Stomach smooth muscle (tissue), 2 donors: ENCODE data around the gene POU3F2.

Experiments used
- H3K27ac ChIP-seq: one replicate; pipeline ENCODE4 v1.7.0; 2013; ENCODE audit warnings: mild to moderate bottlenecking, low read length, inconsistent platforms
- H3K27me3 ChIP-seq, 2 donors: one replicate each; pipeline ENCODE4 v1.7.0; 2013; ENCODE audit warnings: low read length in 2 of 2; ENCODE audit not compliant: insufficient read depth in 2 of 2, control insufficient read depth in 1 of 2
- H3K36me3 ChIP-seq, 2 donors: one replicate each; pipeline ENCODE4 v1.7.0; 2013; ENCODE audit warnings: low read length in 2 of 2; ENCODE audit not compliant: control insufficient read depth in 2 of 2, insufficient read depth in 2 of 2
- H3K4me1 ChIP-seq: one replicate; pipeline ENCODE4 v1.7.0; 2013; ENCODE audit warnings: low read length; ENCODE audit not compliant: control insufficient read depth, insufficient read depth
- H3K4me3 ChIP-seq, 2 donors: one replicate each; pipeline ENCODE4 v1.7.0; 2013; ENCODE audit warnings: low read length in 2 of 2
- H3K9ac ChIP-seq, 2 donors: one replicate each; pipeline ENCODE4 v1.7.0; 2013; ENCODE audit warnings: low read length in 2 of 2, mild to moderate bottlenecking in 1 of 2
- H3K9me3 ChIP-seq, 2 donors: one replicate each; pipeline ENCODE4 v1.7.0; 2013; ENCODE audit warnings: low read length in 2 of 2; ENCODE audit not compliant: control insufficient read depth in 2 of 2
- donor health status: healthy.
- donor health status: Pancreatic carcinoma.

The POU3F2 gene

GRCh38 chr6:98834060-98835031, at the start of gene POU3F2:
Gene POU3F2 (plus strand): TSS chr6:98834574. CDS start chr6:98834874, 300 bp downstream.
- Histone ChIP-seq H3K4me3 (peak within 1 kb of the TSS; percentile 52 to 79), H3K9me3 (no peaks in the 10 kb centered on the region), H3K36me3 (no peaks in the 10 kb centered on the region), H3K4me1 (peaks cover 40% of the 10 kb centered on the region), H3K9ac (peak within 1 kb of the TSS in 1 of 2 donors; percentile 29), H3K27me3 (peaks cover 63 to 77% of the 10 kb centered on the region in 2 donors), H3K27ac (no peak within 1 kb of the TSS)

DNA sequence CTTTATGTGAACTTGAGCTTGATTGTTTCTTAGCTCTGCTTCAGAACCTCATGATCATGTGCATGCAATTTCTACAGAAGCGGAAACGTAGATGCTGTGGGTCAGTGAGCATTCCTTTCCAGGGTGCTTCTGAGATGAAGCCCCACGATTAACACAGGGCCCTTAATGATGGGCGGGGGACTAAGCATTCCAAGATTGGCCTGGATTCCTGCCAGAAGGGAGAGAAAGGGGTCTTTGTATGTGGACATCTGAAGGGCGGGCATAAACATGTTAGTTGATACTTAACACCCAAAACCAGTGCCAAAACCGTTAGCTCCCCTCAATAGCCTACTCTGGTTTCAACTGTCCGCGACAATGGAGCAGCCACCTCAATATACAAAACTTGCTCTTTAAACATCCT, 46.9 kb upstream of the POU3F2 start:
- no peak overlapping the region for H3K4me3 ChIP-seq

DNA sequence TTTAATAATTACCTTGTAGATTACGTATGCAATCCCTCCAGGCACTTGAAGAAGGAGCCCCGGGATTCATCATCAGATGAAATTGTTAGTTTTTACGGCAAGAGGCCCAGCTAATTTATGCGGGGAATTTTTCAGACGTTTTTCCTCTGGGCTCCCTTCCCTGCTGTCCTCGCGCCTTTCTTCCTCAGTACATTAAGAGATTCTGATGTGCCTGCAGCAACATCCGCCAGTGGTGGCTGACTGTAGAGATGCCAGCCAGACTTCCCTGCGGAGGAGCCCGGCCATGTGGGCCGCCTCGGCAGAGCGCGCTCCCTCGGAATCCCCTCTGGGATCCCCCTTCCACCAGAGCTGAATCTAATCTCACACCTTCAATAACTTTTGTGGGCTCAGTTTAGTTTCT, 46.4 kb upstream of the POU3F2 start:
- Histone ChIP-seq H3K27me3 (peaks cover 10 to 16% of the 10 kb centered on the region in 2 donors), H3K27ac (no peak overlapping the region), H3K36me3 (no peaks in the 10 kb centered on the region), H3K4me3 (no peak overlapping the region), H3K9ac (no peak overlapping the region), H3K9me3 (no peaks in the 10 kb centered on the region), H3K4me1 (no peaks in the 10 kb centered on the region)

More for the DNA sequence above, 46.9 kb upstream of the POU3F2 start:
- Histone ChIP-seq H3K27ac (no peak overlapping the region), H3K9me3 (no peaks in the 10 kb centered on the region), H3K9ac (no peak overlapping the region), H3K4me1 (no peaks in the 10 kb centered on the region), H3K36me3 (no peaks in the 10 kb centered on the region), H3K27me3 (peaks cover 10 to 16% of the 10 kb centered on the region in 2 donors)

DNA sequence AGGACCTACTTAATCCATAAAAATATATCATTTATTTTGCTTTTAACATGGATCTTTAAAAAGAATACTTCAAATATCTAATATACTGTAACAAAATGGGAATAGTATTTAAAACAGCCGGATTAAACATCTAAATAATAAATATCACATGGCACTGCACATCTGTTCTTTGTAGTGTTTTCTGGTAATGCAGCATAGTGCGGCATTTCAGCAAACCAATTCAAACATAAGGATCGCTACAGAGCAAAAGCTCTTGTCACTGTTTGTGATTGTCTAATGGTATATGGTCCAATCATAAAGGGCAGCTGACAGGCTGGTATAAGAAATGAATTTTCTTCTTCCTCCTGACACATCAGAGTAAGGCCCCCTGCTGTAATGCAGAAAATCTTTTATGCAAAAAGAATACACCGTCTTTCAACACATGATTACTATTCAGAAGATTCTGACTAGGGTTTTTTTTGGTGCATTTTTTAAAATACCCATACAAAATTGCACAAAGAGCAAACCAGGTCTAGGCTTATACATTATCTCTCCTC, 40.0 kb upstream of the POU3F2 start:
- Histone ChIP-seq H3K9ac (no peak overlapping the region), H3K4me3 (no peak overlapping the region), H3K36me3 (no peaks in the 10 kb centered on the region)

DNA sequence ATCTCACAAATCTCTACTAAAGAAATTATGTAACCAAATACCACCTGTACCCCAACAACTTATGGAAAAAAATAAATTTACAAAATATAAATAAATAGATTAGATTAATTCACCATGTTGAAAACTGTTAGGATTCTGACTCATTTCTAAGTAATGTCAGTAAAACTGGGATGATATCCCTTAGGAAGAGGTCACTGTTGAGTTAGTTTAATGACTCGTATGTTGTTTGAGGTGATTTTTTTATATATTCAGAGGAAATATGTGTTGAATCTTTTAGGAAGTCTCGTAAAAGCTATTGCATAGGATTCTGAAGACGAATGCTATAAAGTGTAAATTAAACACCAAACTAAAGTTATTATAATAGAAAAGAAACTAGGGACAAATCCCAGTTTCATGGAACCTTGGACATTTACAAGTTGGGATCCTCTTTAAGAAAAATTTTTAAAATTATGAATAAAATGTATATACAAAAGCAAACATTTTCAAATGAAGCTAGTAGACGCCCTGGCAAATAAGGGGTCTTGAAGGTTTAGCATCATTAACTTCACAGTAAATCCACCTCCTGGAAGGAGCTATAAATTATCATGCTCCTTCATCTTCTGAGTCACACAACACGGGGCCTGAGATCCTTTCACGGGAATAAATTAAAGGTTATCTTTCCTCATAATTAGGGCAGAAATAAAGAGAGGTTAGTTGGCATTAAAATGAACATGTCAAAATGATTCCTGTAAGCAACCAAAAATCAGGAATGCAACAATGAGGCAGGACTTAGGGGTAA, 37.0 kb upstream of the POU3F2 start:
- no peak overlapping the region for H3K27ac ChIP-seq
- H3K9ac ChIP-seq, result no peak overlapping the region
- H3K4me3 ChIP-seq, result no peak overlapping the region
- no peaks in the 10 kb centered on the region for H3K27me3 ChIP-seq
- H3K4me1 ChIP-seq, result no peaks in the 10 kb centered on the region
- no peaks in the 10 kb centered on the region for H3K36me3 ChIP-seq
- H3K9me3 ChIP-seq, result no peaks in the 10 kb centered on the region

More for the DNA sequence above, 40.0 kb upstream of the POU3F2 start:
- Histone ChIP-seq H3K4me1 (no peaks in the 10 kb centered on the region), H3K9me3 (no peaks in the 10 kb centered on the region), H3K27ac (no peak overlapping the region), H3K27me3 (peaks cover 3 to 4% of the 10 kb centered on the region in 2 donors)

DNA sequence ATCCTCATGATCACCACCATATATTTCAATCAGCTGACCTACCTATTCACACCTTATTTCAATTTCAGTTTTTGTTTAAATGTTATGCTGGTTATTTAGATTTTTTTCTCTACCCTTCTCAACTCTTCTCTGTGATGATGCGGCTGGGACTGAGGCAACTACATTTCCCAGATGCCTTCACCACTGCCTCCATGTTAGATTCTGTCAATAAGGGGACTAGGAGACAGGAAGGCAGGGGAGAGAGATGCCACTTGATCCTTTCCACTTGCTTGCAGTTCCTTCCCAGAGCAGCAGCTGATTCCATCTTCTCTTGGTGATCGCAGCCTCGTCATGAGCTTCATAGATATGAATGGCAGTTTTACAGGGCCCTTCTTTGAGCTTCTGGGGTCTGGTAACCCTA, 33.5 kb upstream of the POU3F2 start:
- H3K4me3 ChIP-seq, result no peak overlapping the region
- H3K4me1 ChIP-seq, result no peaks in the 10 kb centered on the region
- H3K27ac ChIP-seq, result no peak overlapping the region
- H3K27me3 ChIP-seq, result no peaks in the 10 kb centered on the region
- no peak overlapping the region for H3K9ac ChIP-seq
- H3K36me3 ChIP-seq, result no peaks in the 10 kb centered on the region
- H3K9me3 ChIP-seq, result peaks cover 0 to 4% of the 10 kb centered on the region in 2 donors

GRCh38 chr6:98808541-98809210, 25.7 kb upstream of the POU3F2 start:
- no peak overlapping the region for H3K27ac ChIP-seq
- no peak overlapping the region for H3K4me3 ChIP-seq
- H3K9me3 ChIP-seq, result peaks cover 0 to 4% of the 10 kb centered on the region in 2 donors
- H3K36me3 ChIP-seq, result no peaks in the 10 kb centered on the region
- no peaks in the 10 kb centered on the region for H3K4me1 ChIP-seq
- no peak overlapping the region for H3K9ac ChIP-seq
- no peaks in the 10 kb centered on the region for H3K27me3 ChIP-seq

GRCh38 chr6:98812220-98812619, 22.2 kb upstream of the POU3F2 start:
- Histone ChIP-seq H3K4me3 (no peak overlapping the region), H3K9ac (no peak overlapping the region), H3K27ac (no peak overlapping the region), H3K36me3 (no peaks in the 10 kb centered on the region), H3K4me1 (no peaks in the 10 kb centered on the region), H3K27me3 (no peaks in the 10 kb centered on the region), H3K9me3 (no peaks in the 10 kb centered on the region)

DNA sequence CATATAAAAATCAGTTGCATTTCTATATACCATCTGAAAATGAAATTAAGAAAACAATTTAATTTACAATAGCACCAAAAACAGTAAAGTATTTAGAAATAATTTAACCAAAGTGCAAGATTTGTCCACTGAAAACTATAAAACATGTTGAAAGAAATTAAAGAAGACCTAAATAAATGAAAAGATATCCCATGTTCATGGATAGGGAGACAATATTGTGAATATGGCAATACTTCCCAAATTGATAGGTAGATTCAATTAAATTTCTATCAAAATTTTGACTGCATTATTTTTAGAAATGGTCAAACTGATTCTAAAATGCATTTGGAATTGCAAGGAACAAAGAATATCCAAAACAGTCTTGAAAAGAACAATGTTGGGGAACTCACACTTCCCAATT, 17.6 kb upstream of the POU3F2 start:
- Histone ChIP-seq H3K9ac (no peak overlapping the region), H3K27ac (no peak overlapping the region), H3K4me3 (no peak overlapping the region), H3K27me3 (peaks cover 0 to 2% of the 10 kb centered on the region in 2 donors), H3K9me3 (peaks cover 0 to 3% of the 10 kb centered on the region in 2 donors), H3K36me3 (no peaks in the 10 kb centered on the region), H3K4me1 (no peaks in the 10 kb centered on the region)

DNA sequence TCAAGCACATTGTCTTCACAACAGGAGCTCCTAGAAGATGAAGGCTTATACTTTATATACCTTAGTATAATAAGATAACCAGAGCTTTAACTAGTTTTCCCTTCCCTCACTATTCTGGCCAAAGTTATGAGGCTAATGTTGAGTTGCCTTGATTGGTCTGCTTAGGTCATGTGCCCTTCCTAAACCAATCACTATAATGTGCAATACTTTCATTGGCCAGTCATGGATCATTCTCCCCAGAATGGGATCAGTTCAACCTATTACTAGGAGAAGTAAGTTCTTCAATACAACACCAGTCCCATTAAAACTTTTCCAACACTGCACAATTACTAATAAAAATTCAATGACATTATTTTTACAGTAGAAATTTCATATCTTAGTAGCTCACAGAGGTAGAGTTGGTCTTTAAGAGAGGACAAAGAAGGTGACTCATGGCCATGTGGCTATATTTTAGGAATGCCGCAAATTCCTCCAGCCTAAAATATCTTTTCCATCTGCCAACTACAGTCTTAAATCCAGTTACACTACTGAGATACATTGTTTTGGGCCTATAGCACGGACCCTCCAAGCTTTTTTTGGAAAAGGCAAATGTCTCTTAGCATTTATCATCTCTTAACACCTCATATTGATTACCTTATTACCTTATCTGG, 12.5 kb upstream of the POU3F2 start:
- H3K27ac ChIP-seq, result no peak overlapping the region
- H3K4me1 ChIP-seq, result peaks cover 14% of the 10 kb centered on the region
- H3K9me3 ChIP-seq, result peaks cover 0 to 3% of the 10 kb centered on the region in 2 donors
- no peak overlapping the region for H3K4me3 ChIP-seq
- H3K36me3 ChIP-seq, result no peaks in the 10 kb centered on the region
- H3K27me3 ChIP-seq, result peaks cover 33 to 37% of the 10 kb centered on the region in 2 donors
- no peak overlapping the region for H3K9ac ChIP-seq
